HG03060 (cell line): ENCODE results near the gene C1GALT1C1.

Source experiments
- ATAC-seq: cut with Tn5 transposase; IDR thresholded peaks from one replicate; pipeline ENCODE4 v1.9.1; 2021; ENCODE audit warnings: low read depth, moderate number of reproducible peaks; ENCODE audit not compliant: unreplicated experiment

C1GALT1C1 gene

GRCh38 chrX:120603707-120604360, 26.0 kb downstream of the C1GALT1C1 start, which contains the start of gene MCTS1:
Gene MCTS1, plus strand, starts transcription at chrX:120604101. Its CDS starts 136 bp downstream, at chrX:120604237.
- peak; percentile 68 for ATAC-seq

GRCh38 chrX:120585702-120586101, 44.2 kb downstream of the C1GALT1C1 start:
- no peak for ATAC-seq
